Hematopoietic multipotent progenitor cell treated with erythropoietin and hydrocortisone succinate and interleukin-3 and kit ligand, for 15 days (in vitro differentiated cells): ENCODE data around the gene SHB.
"Not testable (repeated sequence)": the region's sequence is repeated elsewhere in the genome, so short reads cannot be mapped to it uniquely, and the experiment has no call there.

ENCODE experiments used
- DNase-seq: peaks from one replicate; pipeline ENCODE4 v3.0.0-alpha.2; 2015; ENCODE audit warnings: low spot score

SHB gene

GRCh38 chr9:37918665-37919170, 150.3 kb downstream of the SHB start:
- no peak for DNase-seq

- no peak for DNase-seq
Observed at GRCh38 chr9:37917801-37918664, 151.0 kb downstream of the SHB start.

GRCh38 chr9:37917313-37917731, 151.7 kb downstream of the SHB start:
- DNase-seq, result no peak

GRCh38 chr9:37916471-37917312, 152.3 kb downstream of the SHB start:
- DNase-seq, result no peak

- DNase-seq, result no peak
Observed at GRCh38 chr9:37915911-37916470, 153.0 kb downstream of the SHB start.

- no peak for DNase-seq
Observed at GRCh38 chr9:37914701-37915358, 154.2 kb downstream of the SHB start.

- no peak for DNase-seq
Observed at GRCh38 chr9:37914154-37914551, 154.9 kb downstream of the SHB start.

GRCh38 chr9:37913480-37914153, 155.4 kb downstream of the SHB start:
- peak; percentile 86 for DNase-seq

- no peak for DNase-seq
Observed at GRCh38 chr9:37911271-37911681, 157.8 kb downstream of the SHB start.

- no peak for DNase-seq
Observed at GRCh38 chr9:37910271-37910670, 158.8 kb downstream of the SHB start.

- not testable (repeated sequence) for DNase-seq
Observed at GRCh38 chr9:37909836-37910235, 159.2 kb downstream of the SHB start.

GRCh38 chr9:37909326-37909725, 159.7 kb downstream of the SHB start:
- DNase-seq, result no peak

GRCh38 chr9:37908698-37909186, 160.3 kb downstream of the SHB start:
- no peak for DNase-seq

- DNase-seq, result no peak
Observed at GRCh38 chr9:37908283-37908682, 160.7 kb downstream of the SHB start.

GRCh38 chr9:37906312-37907239, 162.5 kb downstream of the SHB start:
- no peak for DNase-seq

- DNase-seq, result no peak
Observed at GRCh38 chr9:37905776-37906175, 163.3 kb downstream of the SHB start.

GRCh38 chr9:37905131-37905505, 163.9 kb downstream of the SHB start:
- DNase-seq, result peak; percentile 32

- no peak for DNase-seq
Observed at GRCh38 chr9:37904445-37905130, 164.4 kb downstream of the SHB start.

GRCh38 chr9:37903647-37904444, 165.2 kb downstream of the SHB start, which contains the start of gene SLC25A51:
SLC25A51 (minus strand) TSS chr9:37904127; CDS start chr9:37888550, 15,577 bp downstream.
- DNase-seq, result peak; percentile 92
